GM12878 (cell line): ENCODE results near the gene GPC5. TPM values are rescaled to one million over a fixed set of nuclear protein-coding genes. Genes with fewer than 3 reads are reported as not detected.
A peak's percentile ranks its signal among the peaks of the same experiment; 100 is the strongest.

Experiments
- ATAC-seq: fragments of 200-7000 bp; cut with Tn5 transposase; 3 replicates; pipeline ENCODE4 v1.9.1; 2020; ENCODE audit warnings: mild to moderate bottlenecking, moderate library complexity
- BruUV-seq: library from RNA; stranded (reverse); fragments of 400-500 nt; replicated peaks from 2 replicates; lab custom pipeline; 2021; lab: Mats Ljungman, UMichigan
- CTCF ChIA-PET: fragments of 300-600 bp; sonication (Branson Sonifier 250); formaldehyde crosslinking; extraction: SDS; loops from one replicate; lab custom pipeline; 2021; ENCODE audit warnings: inconsistent platforms; lab: Yijun Ruan, JAX
- POLR2A ChIA-PET: fragments of 350-600 bp; formaldehyde crosslinking; extraction: SDS; loops from one replicate; lab custom pipeline; 2021; ENCODE audit warnings: inconsistent platforms; lab: Charles Lee
- RAD21 ChIA-PET: fragments of 300-600 bp; sonication (Branson Sonifier 250); formaldehyde crosslinking; loops from one replicate; lab custom pipeline; 2023; ENCODE audit warnings: antibody characterized with exemption; ENCODE audit not compliant: unreplicated experiment; lab: Charles Lee
- SMC1A ChIA-PET: fragments of 300-600 bp; sonication (Branson Sonifier 250); formaldehyde crosslinking; loops from one replicate; lab custom pipeline; 2023; ENCODE audit not compliant: unreplicated experiment, uncharacterized antibody; lab: Charles Lee
- DNase-seq: peaks from one replicate; pipeline ENCODE4 v3.0.0-alpha.2; 2011; ENCODE audit warnings: low read depth, low spot score
- FAIRE-seq: peaks from 3 replicates; lab custom pipeline; 2011; peaks lifted over from hg19 to GRCh38; lab: Jason Lieb, UNC
- H2AFZ ChIP-seq: 2 replicates; pipeline ENCODE4 v1.6.0; 2011; ENCODE audit warnings: low read depth, low read length, control low read depth; ENCODE audit not compliant: control insufficient read depth
- H3K27ac ChIP-seq: 2 replicates; pipeline ENCODE4 v1.5.1; 2011; ENCODE audit warnings: control low read depth; ENCODE audit not compliant: control insufficient read depth, insufficient read depth
- H3K27me3 ChIP-seq, 2 experiments: replicated peaks in 1 of 2; 2 replicates each; pipeline versions ENCODE4 v1.6.0 to v1.6.1; 2011; ENCODE audit warnings: low read length in 1 of 2; ENCODE audit not compliant: control insufficient read depth in 2 of 2, insufficient read depth in 2 of 2
- H3K36me3 ChIP-seq, 2 experiments: 2 replicates each; pipeline ENCODE4 v1.5.1; 2011; ENCODE audit warnings: low read length in 1 of 2; ENCODE audit not compliant: control insufficient read depth in 2 of 2, insufficient read depth in 2 of 2
- H3K4me1 ChIP-seq: 2 replicates; pipeline ENCODE4 v1.6.1; 2011; ENCODE audit warnings: mild to moderate bottlenecking, low read length, moderate library complexity, mixed read lengths; ENCODE audit not compliant: control insufficient read depth, insufficient read depth
- H3K4me2 ChIP-seq: 2 replicates; pipeline ENCODE4 v1.6.0; 2011; ENCODE audit warnings: control low read depth; ENCODE audit not compliant: control insufficient read depth, insufficient read depth
- H3K4me3 ChIP-seq: fragments of 200-600 bp; sonication (generic); 2 replicates; pipeline ENCODE4 v1.5.1; 2016
- H3K79me2 ChIP-seq: 2 replicates; pipeline ENCODE4 v1.6.0; 2011; ENCODE audit warnings: low read length; ENCODE audit not compliant: control insufficient read depth, insufficient read depth
- H3K9ac ChIP-seq: 2 replicates; pipeline ENCODE4 v1.8.0; 2011; ENCODE audit warnings: low read length, control low read depth, mixed read lengths; ENCODE audit not compliant: control insufficient read depth, insufficient read depth
- H3K9me3 ChIP-seq: replicated peaks from 3 replicates; pipeline ENCODE4 v1.5.1; 2011; ENCODE audit warnings: mild to moderate bottlenecking, low read length; ENCODE audit not compliant: control insufficient read depth, insufficient read depth
- H4K20me1 ChIP-seq: 2 replicates; pipeline ENCODE4 v1.6.0; 2011; ENCODE audit not compliant: control insufficient read depth, insufficient read depth
- ATF7 ChIP-seq: fragments of 450-650 bp; IDR thresholded peaks from 2 replicates; pipeline ENCODE4 v1.6.1; 2016; ENCODE audit warnings: low read depth, mild to moderate bottlenecking
- BCLAF1 ChIP-seq: fragments of 450-650 bp; IDR thresholded peaks from 2 replicates; pipeline ENCODE4 v1.6.1; 2017; ENCODE audit warnings: antibody characterized with exemption, mild to moderate bottlenecking, moderate library complexity
- CTCF ChIP-seq, 3 experiments: IDR thresholded peaks in 2 of 3; conservative IDR thresholded peaks in 1 of 3; 2 replicates each; pipeline ENCODE4 v1.5.1; 2011; ENCODE audit warnings: low read depth in 3 of 3, low read length in 3 of 3, mild to moderate bottlenecking in 3 of 3, control low read depth in 2 of 3, moderate library complexity in 2 of 3, inconsistent platforms in 1 of 3, mixed read lengths in 1 of 3; ENCODE audit not compliant: control insufficient read depth in 2 of 3, insufficient read depth in 1 of 3; ENCODE audit errors: extremely low read depth in 1 of 3
- DPF2 ChIP-seq: fragments of 450-650 bp; IDR thresholded peaks from 2 replicates; pipeline ENCODE4 v1.6.1; 2017; ENCODE audit warnings: mild to moderate bottlenecking
- NRF1 ChIP-seq: conservative IDR thresholded peaks from 2 replicates; pipeline ENCODE4 v1.6.1; 2011; ENCODE audit warnings: mild to moderate bottlenecking, low read depth, low read length, improper control_type of control experiment
- PAX8 ChIP-seq: fragments of 450-650 bp; IDR thresholded peaks from 2 replicates; pipeline ENCODE4 v1.6.1; 2017; ENCODE audit warnings: mild to moderate bottlenecking, moderate library complexity
- POLR2A ChIP-seq: IDR thresholded peaks from 2 replicates; pipeline ENCODE4 v1.6.1; 2011; ENCODE audit warnings: low read depth, mild to moderate bottlenecking, low read length
- RELA ChIP-seq: fragments of 450-650 bp; IDR thresholded peaks from 2 replicates; pipeline ENCODE4 v1.8.0; 2014; ENCODE audit warnings: borderline replicate concordance; ENCODE audit not compliant: partially characterized antibody
- SMAD1 ChIP-seq: fragments of 450-650 bp; IDR thresholded peaks from 2 replicates; pipeline ENCODE4 v1.6.1; 2018; ENCODE audit warnings: mild to moderate bottlenecking, low read depth; ENCODE audit not compliant: partially characterized antibody
- SMC3 ChIP-seq: IDR thresholded peaks from 2 replicates; pipeline ENCODE4 v1.6.1; 2011; ENCODE audit warnings: low read length, improper control_type of control experiment, borderline replicate concordance
- USF2 ChIP-seq: IDR thresholded peaks from 2 replicates; pipeline ENCODE4 v1.6.1; 2011; ENCODE audit warnings: low read depth, low read length, improper control_type of control experiment, borderline replicate concordance
- ZNF384 ChIP-seq: IDR thresholded peaks from 2 replicates; pipeline ENCODE4 v1.6.1; 2012; ENCODE audit warnings: low read depth, mild to moderate bottlenecking, low read length, improper control_type of control experiment, borderline replicate concordance
- WGBS: methylation state at CpG from one replicate; pipeline ENCODE4 v1.1.6; 2016; ENCODE audit warnings: low lambda C conversion rate; ENCODE audit not compliant: insufficient replicate concordance, insufficient coverage; ENCODE audit errors: missing lambda C conversion rate; 5-methylcytosine and 5-hydroxymethylcytosine counted together
- in situ Hi-C: fragments of 300-500 bp; cut with MboI; formaldehyde crosslinking; loops from 9 replicates; pipeline ENCODE4 v1.14.3; 2018; ENCODE audit warnings: mixed read lengths
- intact Hi-C: fragments of 100-400 bp; cut with micrococcal nuclease; formaldehyde crosslinking; loops from one replicate; pipeline ENCODE4 v1.14.2; 2022; ENCODE audit not compliant: unreplicated experiment
- polyA plus RNA-seq, 11 experiments: library from polyadenylated mRNA; depleted of rRNA in 4 of 11; unstranded in 6 of 11; stranded (reverse) in 5 of 11; fragments of >200 nt; fragmentation: Nextera tagmentation in 4 of 11; fragmentation: Illumina TruSeq in 1 of 11; extraction: Ambion mirVana in 4 of 11; extraction: Trizol in 1 of 11; gene quantifications; 1 replicate in 1 of 11; 2 replicates in 10 of 11; pipeline versions ENCODE4 v1.2.1 to v1.2.3, GENCODE V29; 2011 to 2016; ENCODE audit warnings: inconsistent platforms in 2 of 11, missing spikeins in 2 of 11, low read depth in 1 of 11
- total RNA-seq, 4 experiments: library from RNA; depleted of rRNA in 3 of 4; stranded (reverse); fragments of >200 nt in 3 of 4; fragmentation: Illumina TruSeq in 1 of 4; extraction: Trizol in 1 of 4; gene quantifications; 2 replicates each; pipeline versions ENCODE4 v1.2.1 to v1.2.3, GENCODE V29; 2013 to 2021
- TF ChIP-seq, protein P1 (sequence below): fragments of 450-650 bp; IDR thresholded peaks from 2 replicates; pipeline ENCODE4 v1.6.1; 2017; ENCODE audit warnings: mild to moderate bottlenecking, low read depth, inconsistent platforms; ENCODE audit not compliant: poor library complexity, severe bottlenecking
- TF ChIP-seq, protein P2 (sequence below): IDR thresholded peaks from 2 replicates; pipeline ENCODE4 v1.6.1; 2012; ENCODE audit warnings: low read depth, low read length, improper control_type of control experiment

GPC5 gene
- total and polyA plus RNA-seq, 10 of the 15 experiments (the other 5 are each of a cell fraction or from before 2014, with no cell fraction given) = 0.05 to 0.87 (median 0.44) TPM; not detected in 1

GRCh38 chr13:92175330-92175729 lies 776.9 kb downstream of the GPC5 start (continued):
- no peak for TF ChIP-seq BCLAF1
- peak; percentile 36; the same call in 1 of the 2 replicates for TF ChIP-seq ATF7

DNA sequence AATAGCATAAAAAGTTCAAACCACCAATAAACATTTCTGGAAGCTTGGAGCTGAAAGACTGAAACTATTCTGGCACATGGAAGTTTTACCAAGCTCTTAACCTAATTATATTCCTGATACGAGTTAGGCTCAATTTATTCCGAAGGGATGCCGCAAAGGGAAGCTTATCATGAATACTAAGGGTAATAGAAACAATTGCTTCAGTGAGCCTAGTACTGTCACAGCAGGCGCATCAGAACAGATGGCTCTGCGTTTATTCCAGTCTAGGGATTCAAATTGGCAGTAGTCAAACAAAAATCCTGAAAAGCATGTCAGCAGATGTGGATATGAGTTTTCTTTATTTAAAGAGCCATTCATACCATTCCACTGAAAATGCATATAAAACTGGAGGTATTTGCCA lies 779.5 kb downstream of the GPC5 start:
- no peak overlapping the region for H3K9ac ChIP-seq
- H3K27ac ChIP-seq = no peak overlapping the region
- ChIA-PET RAD21 (no interaction called here), SMC1A (interaction anchor here (1.0 kb wide), 2 partner anchors 20 to 35 kb away, joined by 3 read pairs; no protein-coding TSS in a partner anchor), CTCF (interaction anchor here (1.1 to 1.3 kb wide), 2 partner anchors 12 to 13 kb away, joined by 3 read pairs; no protein-coding TSS in a partner anchor), POLR2A (no interaction called here)
- no TSS peak for BruUV-seq
- in situ Hi-C loops = no loop called here
- no peaks in the 10 kb centered on the region for H3K4me1 ChIP-seq
- intact Hi-C loops = no loop called here
- DNase-seq (no peak), FAIRE-seq (no peak), ATAC-seq (no peak)
- H3K79me2 ChIP-seq = no peaks in the 10 kb centered on the region
- H3K27me3 ChIP-seq = no peaks in the 10 kb centered on the region
- H3K4me3 ChIP-seq = no peak overlapping the region
- no peaks in the 10 kb centered on the region for H3K9me3 ChIP-seq
- no peak overlapping the region for H2AFZ ChIP-seq
- WGBS = 33% methylated on average over 5 of the region's 5 CpGs
- H3K36me3 ChIP-seq = no peaks in the 10 kb centered on the region
- TF ChIP-seq, protein P1, sequence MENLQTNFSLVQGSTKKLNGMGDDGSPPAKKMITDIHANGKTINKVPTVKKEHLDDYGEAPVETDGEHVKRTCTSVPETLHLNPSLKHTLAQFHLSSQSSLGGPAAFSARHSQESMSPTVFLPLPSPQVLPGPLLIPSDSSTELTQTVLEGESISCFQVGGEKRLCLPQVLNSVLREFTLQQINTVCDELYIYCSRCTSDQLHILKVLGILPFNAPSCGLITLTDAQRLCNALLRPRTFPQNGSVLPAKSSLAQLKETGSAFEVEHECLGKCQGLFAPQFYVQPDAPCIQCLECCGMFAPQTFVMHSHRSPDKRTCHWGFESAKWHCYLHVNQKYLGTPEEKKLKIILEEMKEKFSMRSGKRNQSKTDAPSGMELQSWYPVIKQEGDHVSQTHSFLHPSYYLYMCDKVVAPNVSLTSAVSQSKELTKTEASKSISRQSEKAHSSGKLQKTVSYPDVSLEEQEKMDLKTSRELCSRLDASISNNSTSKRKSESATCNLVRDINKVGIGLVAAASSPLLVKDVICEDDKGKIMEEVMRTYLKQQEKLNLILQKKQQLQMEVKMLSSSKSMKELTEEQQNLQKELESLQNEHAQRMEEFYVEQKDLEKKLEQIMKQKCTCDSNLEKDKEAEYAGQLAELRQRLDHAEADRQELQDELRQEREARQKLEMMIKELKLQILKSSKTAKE = no peak
- TF ChIP-seq CTCF (IDR thresholded peaks at IDR 0.05 in 2 of 3, conservative IDR thresholded peaks at IDR 0.05 in 1 of 3; ENCODE audit: control insufficient read depth in 2 of 3, extremely low read depth in 1 of 3, insufficient read depth in 1 of 3, low read depth in 3 of 3, low read length in 3 of 3) = no peak
- no peak for TF ChIP-seq SMC3
- no peak for TF ChIP-seq POLR2A
- no peak for TF ChIP-seq NRF1
- TF ChIP-seq ZNF384 = no peak
- no peak for TF ChIP-seq DPF2
- TF ChIP-seq SMAD1 = no peak
- TF ChIP-seq, protein P2, sequence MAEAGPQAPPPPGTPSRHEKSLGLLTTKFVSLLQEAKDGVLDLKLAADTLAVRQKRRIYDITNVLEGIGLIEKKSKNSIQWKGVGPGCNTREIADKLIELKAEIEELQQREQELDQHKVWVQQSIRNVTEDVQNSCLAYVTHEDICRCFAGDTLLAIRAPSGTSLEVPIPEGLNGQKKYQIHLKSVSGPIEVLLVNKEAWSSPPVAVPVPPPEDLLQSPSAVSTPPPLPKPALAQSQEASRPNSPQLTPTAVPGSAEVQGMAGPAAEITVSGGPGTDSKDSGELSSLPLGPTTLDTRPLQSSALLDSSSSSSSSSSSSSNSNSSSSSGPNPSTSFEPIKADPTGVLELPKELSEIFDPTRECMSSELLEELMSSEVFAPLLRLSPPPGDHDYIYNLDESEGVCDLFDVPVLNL = no peak
- no peak for TF ChIP-seq PAX8
- TF ChIP-seq RELA = no peak
- no peak for TF ChIP-seq USF2
- H3K4me2 ChIP-seq = no peak overlapping the region
- no peaks in the 10 kb centered on the region for H4K20me1 ChIP-seq
